ENCODE data around the gene HMGCS1.

- TF ChIP-seq EZH2 (IDR thresholded peaks at IDR 0.05; ENCODE audit: borderline replicate concordance, low read depth, low read length, severe bottlenecking), result no peak
- TF ChIP-seq CTCF (IDR thresholded peaks at IDR 0.05; ENCODE audit: borderline replicate concordance, extremely low read depth, low read length, poor library complexity, severe bottlenecking), result no peak
Measured at GRCh38 chr5:43338862-43339261, 25.6 kb upstream of the HMGCS1 start.

All from DND-41 (cell line).